Astrocyte of the spinal cord (primary cell): ENCODE data around the gene MYH3.
"Not testable (repeated sequence)": the region's sequence is repeated elsewhere in the genome, so short reads cannot be mapped to it uniquely, and the experiment has no call there.

Experiments
- DNase-seq: peaks from one replicate; pipeline ENCODE4 v3.0.0; 2011; ENCODE audit warnings: low read depth, low spot score
- H3K4me3 ChIP-seq: 2 replicates; pipeline ENCODE4 v1.5.1; 2011; ENCODE audit warnings: low read depth, mild to moderate bottlenecking, low read length, moderate library complexity
- CTCF ChIP-seq: IDR thresholded peaks from 2 replicates; pipeline ENCODE4 v1.5.1; 2012; ENCODE audit warnings: low read depth, mild to moderate bottlenecking, low read length, inconsistent platforms
- in situ Hi-C: cut with HindIII; loops from 2 replicates; pipeline ENCODE4 v1.10.0; 2017; ENCODE audit warnings: low sequenced_read_pairs

Gene MYH3

GRCh38 chr17:10657148-10657547 lies at the start of gene MYH3:
Gene MYH3 (minus strand): TSS chr17:10657309. CDS start chr17:10655064, 2,245 bp downstream.
- in situ Hi-C loops, result no loop called here
- no peak for TF ChIP-seq CTCF

GRCh38 chr17:10705727-10706126 lies 48.6 kb upstream of the MYH3 start:
- in situ Hi-C loops, result no loop called here
- DNase-seq, result no peak
- TF ChIP-seq CTCF, result no peak

More at GRCh38 chr17:10657148-10657547, at the start of gene MYH3:
- no peak for DNase-seq
- no peak within 1 kb of the TSS for H3K4me3 ChIP-seq

GRCh38 chr17:10702574-10702973 lies 45.5 kb upstream of the MYH3 start:
- in situ Hi-C loops, result no loop called here
- no peak overlapping the region for H3K4me3 ChIP-seq
- no peak for TF ChIP-seq CTCF
- DNase-seq, result peak; percentile 55

More at GRCh38 chr17:10705727-10706126, 48.6 kb upstream of the MYH3 start:
- no peak overlapping the region for H3K4me3 ChIP-seq

GRCh38 chr17:10699856-10700255 lies 42.7 kb upstream of the MYH3 start:
- in situ Hi-C loops, result no loop called here
- DNase-seq, result no peak
- no peak overlapping the region for H3K4me3 ChIP-seq
- no peak for TF ChIP-seq CTCF

- no peak for DNase-seq
- no peak for TF ChIP-seq CTCF
- in situ Hi-C loops, result no loop called here
- H3K4me3 ChIP-seq, result peak overlapping the region; percentile 86
Measured at GRCh38 chr17:10698096-10698818, 41.1 kb upstream of the MYH3 start.

GRCh38 chr17:10697092-10698081 lies 40.3 kb upstream of the MYH3 start, which contains the start of the genes ADPRM and SCO1:
Gene ADPRM (plus strand): TSS chr17:10697594. CDS start chr17:10704927, 7,333 bp downstream.
Gene SCO1 (minus strand): TSS chr17:10697533. CDS start chr17:10697507, 26 bp downstream.
- peak within 1 kb of the TSS; percentile 86 for H3K4me3 ChIP-seq
- TF ChIP-seq CTCF, result peak; percentile 59
- peak; percentile 93 for DNase-seq
- in situ Hi-C loops, result no loop called here

GRCh38 chr17:10695875-10696407 lies 38.8 kb upstream of the MYH3 start:
- peak overlapping the region; percentile 86 for H3K4me3 ChIP-seq
- DNase-seq, in situ Hi-C loops: not testable (repeated sequence)
